H1 (cell line): Measurements from ENCODE around the gene TMEM44.

Source experiments
- POLR2A ChIP-seq, 2 experiments: IDR thresholded peaks; 1 replicate in 1 of 2; 2 replicates in 1 of 2; pipeline ENCODE4 v1.6.1; 2011; ENCODE audit warnings: low read depth in 2 of 2, low read length in 2 of 2, mild to moderate bottlenecking in 2 of 2; ENCODE audit errors: control extremely low read depth in 1 of 2
- SIN3A ChIP-seq, 2 experiments: IDR thresholded peaks in 1 of 2; conservative IDR thresholded peaks in 1 of 2; 2 replicates each; pipeline ENCODE4 v1.6.1; 2011 to 2012; ENCODE audit warnings: low read length in 2 of 2, improper control_type of control experiment in 1 of 2, low read depth in 1 of 2, mild to moderate bottlenecking in 1 of 2
- TCF12 ChIP-seq: IDR thresholded peaks from 2 replicates; pipeline ENCODE4 v1.6.1; 2011; ENCODE audit warnings: low read depth, mild to moderate bottlenecking, low read length
- TF ChIP-seq, protein P1 (sequence below), 3 experiments: IDR thresholded peaks; 1 replicate in 2 of 3; 2 replicates in 1 of 3; pipeline versions ENCODE4 v1.5.1 to v1.6.1; 2011; ENCODE audit warnings: low read length in 3 of 3, mild to moderate bottlenecking in 3 of 3, inconsistent platforms in 2 of 3, low read depth in 1 of 3, moderate library complexity in 1 of 3; ENCODE audit not compliant: insufficient read depth in 1 of 3; ENCODE audit errors: control extremely low read depth in 1 of 3

DNA sequence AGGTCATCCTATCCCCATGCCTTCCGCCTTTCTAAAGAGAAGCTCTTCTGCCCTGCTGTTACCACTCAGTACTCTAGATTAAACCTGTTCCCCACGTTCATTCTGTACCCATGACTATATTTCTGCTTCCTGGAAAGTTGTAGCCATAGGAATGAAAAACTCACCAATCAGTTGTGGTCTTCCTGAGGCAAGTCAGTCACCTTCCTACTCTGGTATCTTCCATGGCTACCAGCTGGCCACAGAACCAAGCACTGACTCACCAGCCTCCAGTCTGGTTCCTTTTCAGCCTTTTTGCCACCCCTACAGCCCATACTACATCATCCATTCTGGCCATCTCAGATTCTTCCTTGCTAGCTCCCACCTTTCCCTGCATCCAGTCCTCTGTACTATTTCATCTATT lies 46.4 kb downstream of the TMEM44 start:
- no peak for TF ChIP-seq TCF12
- TF ChIP-seq, protein P1, sequence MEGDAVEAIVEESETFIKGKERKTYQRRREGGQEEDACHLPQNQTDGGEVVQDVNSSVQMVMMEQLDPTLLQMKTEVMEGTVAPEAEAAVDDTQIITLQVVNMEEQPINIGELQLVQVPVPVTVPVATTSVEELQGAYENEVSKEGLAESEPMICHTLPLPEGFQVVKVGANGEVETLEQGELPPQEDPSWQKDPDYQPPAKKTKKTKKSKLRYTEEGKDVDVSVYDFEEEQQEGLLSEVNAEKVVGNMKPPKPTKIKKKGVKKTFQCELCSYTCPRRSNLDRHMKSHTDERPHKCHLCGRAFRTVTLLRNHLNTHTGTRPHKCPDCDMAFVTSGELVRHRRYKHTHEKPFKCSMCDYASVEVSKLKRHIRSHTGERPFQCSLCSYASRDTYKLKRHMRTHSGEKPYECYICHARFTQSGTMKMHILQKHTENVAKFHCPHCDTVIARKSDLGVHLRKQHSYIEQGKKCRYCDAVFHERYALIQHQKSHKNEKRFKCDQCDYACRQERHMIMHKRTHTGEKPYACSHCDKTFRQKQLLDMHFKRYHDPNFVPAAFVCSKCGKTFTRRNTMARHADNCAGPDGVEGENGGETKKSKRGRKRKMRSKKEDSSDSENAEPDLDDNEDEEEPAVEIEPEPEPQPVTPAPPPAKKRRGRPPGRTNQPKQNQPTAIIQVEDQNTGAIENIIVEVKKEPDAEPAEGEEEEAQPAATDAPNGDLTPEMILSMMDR (IDR thresholded peaks at IDR 0.05; ENCODE audit: control extremely low read depth in 1 of 3, insufficient read depth in 1 of 3, low read depth in 1 of 3, low read length in 3 of 3) = no peak
- TF ChIP-seq POLR2A (IDR thresholded peaks at IDR 0.05; ENCODE audit: control extremely low read depth in 1 of 2, low read depth in 2 of 2, low read length in 2 of 2) = no peak
- TF ChIP-seq SIN3A (conservative IDR thresholded peaks at IDR 0.05 in 1 of 2, IDR thresholded peaks at IDR 0.05 in 1 of 2; ENCODE audit: low read depth in 1 of 2, low read length in 2 of 2) = no peak
